B cell (primary cell): ENCODE data around the gene RAB4A. TPM values are rescaled to one million over a fixed set of nuclear protein-coding genes. Genes with fewer than 3 reads are reported as not detected.

Experiments
- ATAC-seq: fragments of 200-7000 bp; cut with Tn5 transposase; one replicate; pipeline ENCODE4 v1.10.0; 2021; ENCODE audit warnings: low read depth, mild to moderate bottlenecking, moderate number of reproducible peaks, moderate library complexity
- CTCF ChIA-PET: fragments of 350-600 bp; sonication (Branson Sonifier 250); formaldehyde crosslinking; loops from one replicate; lab custom pipeline; 2021; ENCODE audit warnings: antibody characterized with exemption, inconsistent platforms; lab: Charles Lee
- POLR2A ChIA-PET: fragments of 350-600 bp; sonication (Branson Sonifier 250); formaldehyde crosslinking; loops from one replicate; lab custom pipeline; 2021; ENCODE audit warnings: antibody characterized with exemption; lab: Charles Lee
- DNase-seq: peaks from one replicate; pipeline ENCODE4 v3.0.0; 2013
- H2AFZ ChIP-seq: 2 replicates; pipeline ENCODE4 v1.6.1; 2012; ENCODE audit warnings: mild to moderate bottlenecking, low read depth, low read length; ENCODE audit not compliant: insufficient read depth, poor library complexity, severe bottlenecking
- H3K27ac ChIP-seq, 2 donors: 1 replicate in 1 of 2; 2 replicates in 1 of 2; pipeline ENCODE4 v1.5.1; 2012 to 2013; ENCODE audit warnings: low read length in 2 of 2, mild to moderate bottlenecking in 2 of 2, moderate library complexity in 1 of 2
- H3K27me3 ChIP-seq, 4 experiments: fragments of 200-600 bp in 1 of 4; sonication (generic) in 1 of 4; replicated peaks in 1 of 4; 1 replicate in 2 of 4; 2 replicates in 2 of 4; pipeline versions ENCODE4 v1.6.1 to v1.7.0; 2013 to 2016; ENCODE audit warnings: low read length in 3 of 4, mild to moderate bottlenecking in 2 of 4, mixed read lengths in 1 of 4, moderate library complexity in 1 of 4; ENCODE audit not compliant: insufficient read depth in 4 of 4, control insufficient read depth in 3 of 4; ENCODE audit errors: control extremely low read depth in 1 of 4
- H3K36me3 ChIP-seq, 2 experiments: replicated peaks in 1 of 2; 1 replicate in 1 of 2; 2 replicates in 1 of 2; pipeline versions ENCODE4 v1.6.1 to v1.7.1; 2013; ENCODE audit warnings: low read length in 1 of 2; ENCODE audit not compliant: insufficient read depth in 2 of 2, control insufficient read depth in 1 of 2; ENCODE audit errors: control extremely low read depth in 1 of 2, extremely low read depth in 1 of 2
- H3K4me1 ChIP-seq, 2 donors: fragments of 200-600 bp in 1 of 2; sonication (generic) in 1 of 2; 1 replicate in 1 of 2; 2 replicates in 1 of 2; pipeline versions ENCODE4 v1.5.1 to v1.6.1; 2013 to 2017; ENCODE audit warnings: low read length in 2 of 2; ENCODE audit not compliant: control insufficient read depth in 2 of 2, insufficient read depth in 2 of 2
- H3K4me2 ChIP-seq: replicated peaks from 2 replicates; pipeline ENCODE3; 2012; ENCODE audit warnings: mild to moderate bottlenecking, low read depth, low read length; ENCODE audit not compliant: poor library complexity, severe bottlenecking
- H3K4me3 ChIP-seq, 5 experiments: fragments of 200-600 bp in 1 of 5; sonication (generic) in 1 of 5; 1 replicate in 3 of 5; 2 replicates in 2 of 5; pipeline versions ENCODE4 v1.5.1 to v1.7.0; 2011 to 2016; ENCODE audit warnings: low read length in 4 of 5, mild to moderate bottlenecking in 4 of 5, low read depth in 2 of 5, control low read depth in 1 of 5, moderate library complexity in 1 of 5; ENCODE audit not compliant: insufficient read depth in 1 of 5; ENCODE audit errors: control extremely low read depth in 1 of 5, extremely low read depth in 1 of 5
- H3K79me2 ChIP-seq: fragments of 200-600 bp; sonication (generic); one replicate; pipeline ENCODE4 v1.6.0; 2016; ENCODE audit warnings: low read length; ENCODE audit not compliant: control insufficient read depth, insufficient read depth
- H3K9ac ChIP-seq: fragments of 200-600 bp; sonication (generic); 2 replicates; pipeline ENCODE4 v1.6.1; 2017; ENCODE audit warnings: mild to moderate bottlenecking, low read length, moderate library complexity
- H3K9me3 ChIP-seq, 3 donors: one replicate each; pipeline versions ENCODE4 v1.6.1 to v1.7.1; 2013; ENCODE audit warnings: low read length in 2 of 3; ENCODE audit not compliant: control insufficient read depth in 2 of 3, insufficient read depth in 1 of 3; ENCODE audit errors: control extremely low read depth in 1 of 3
- H4K20me1 ChIP-seq: 2 replicates; pipeline ENCODE4 v1.6.0; 2012; ENCODE audit warnings: mild to moderate bottlenecking, low read length; ENCODE audit not compliant: insufficient read depth, control insufficient read depth, poor library complexity, severe bottlenecking
- H3K27ac Mint-ChIP-seq: one replicate; pipeline ENCODE4 v1.8.0; 2021; ENCODE audit warnings: mixed read lengths
- H3K27me3 Mint-ChIP-seq: one replicate; pipeline ENCODE4 v1.8.0; 2021; ENCODE audit warnings: mixed read lengths
- H3K4me1 Mint-ChIP-seq: one replicate; pipeline ENCODE4 v1.8.0; 2021; ENCODE audit warnings: mixed read lengths
- H3K4me3 Mint-ChIP-seq: one replicate; pipeline ENCODE4 v1.8.0; 2021; ENCODE audit warnings: mixed read lengths
- H3K9me3 Mint-ChIP-seq: one replicate; pipeline ENCODE4 v1.8.0; 2022; ENCODE audit warnings: mixed read lengths; ENCODE audit not compliant: insufficient read depth
- CTCF ChIP-seq: fragments of 200-600 bp; IDR thresholded peaks from one replicate; pipeline ENCODE4 v1.8.0; 2022; ENCODE audit warnings: antibody characterized with exemption, mild to moderate bottlenecking
- EZH2 ChIP-seq: IDR thresholded peaks from 2 replicates; pipeline ENCODE4 v1.6.1; 2012; ENCODE audit warnings: borderline replicate concordance, low read depth, mild to moderate bottlenecking, moderate library complexity, low read length; ENCODE audit not compliant: insufficient read depth, poor library complexity, severe bottlenecking
- WGBS: methylation state at CpG from one replicate; pipeline ENCODE4 v1.1.5; 2013; ENCODE audit warnings: missing lambda C conversion rate; ENCODE audit not compliant: insufficient coverage; 5-methylcytosine and 5-hydroxymethylcytosine counted together
- intact Hi-C: fragments of 100-400 bp; cut with micrococcal nuclease; formaldehyde crosslinking; loops from one replicate; pipeline ENCODE4 v1.10.0; 2022
- polyA plus RNA-seq: library from polyadenylated mRNA; depleted of rRNA; stranded (reverse); fragments of >200 nt; gene quantifications from 2 replicates; pipeline ENCODE4 v1.2.3, GENCODE V29; 2012
- total RNA-seq, 2 donors: library from RNA; stranded (reverse); fragments of 120-200 nt in 1 of 2; gene quantifications; 1 replicate in 1 of 2; 2 replicates in 1 of 2; pipeline versions ENCODE4 v1.2.3 to v1.2.4, GENCODE V29; 2013 to 2022

Gene RAB4A
- total and polyA plus RNA-seq, 2 donors (not counting 1 experiment from before 2014, with no cell fraction given): 14.7 to 49.7 TPM

GRCh38 chr1:229226796-229227195, 44.1 kb upstream of the RAB4A start:
- Histone ChIP-seq H3K79me2 (no peaks in the 10 kb centered on the region), H3K27ac (no peak overlapping the region), H3K27me3 (peaks cover 0 to 28% (median 14%) of the 10 kb centered on the region in 4 experiments), H2AFZ (no peak overlapping the region), H3K36me3 (no peaks in the 10 kb centered on the region), H3K9me3 (no peaks in the 10 kb centered on the region), H3K4me3 (no peak overlapping the region), H3K4me1 (peaks cover 4 to 5% of the 10 kb centered on the region in 2 donors), H3K9ac (no peak overlapping the region), H4K20me1 (no peaks in the 10 kb centered on the region), H3K4me2 (no peak overlapping the region)
- H3K4me3 Mint-ChIP-seq: no peak overlapping the region
- no peak for DNase-seq
- ChIA-PET CTCF (interaction anchor here (0.8 to 10.0 kb wide), 12 partner anchors 10 to 726 kb away, joined by 3 to 147 read pairs (median 6); partner anchors contain the start of gene RHOU), POLR2A (no interaction called here)
- no peak overlapping the region for H3K27ac Mint-ChIP-seq
- intact Hi-C loops: no loop called here
- no peaks in the 10 kb centered on the region for H3K9me3 Mint-ChIP-seq
- peaks cover 10% of the 10 kb centered on the region for H3K4me1 Mint-ChIP-seq
- TF ChIP-seq CTCF (no peak), EZH2 (no peak)
- ATAC-seq: no peak
- peaks cover 36% of the 10 kb centered on the region for H3K27me3 Mint-ChIP-seq
- WGBS: 95% methylated on average over 2 of the region's 4 CpGs

- Mint-ChIP-seq H3K27me3 (peaks cover 39% of the 10 kb centered on the region), H3K4me1 (peaks cover 10% of the 10 kb centered on the region), H3K9me3 (no peaks in the 10 kb centered on the region), H3K4me3 (no peak overlapping the region), H3K27ac (no peak overlapping the region)
- WGBS: 12% methylated on average over 14 of the region's 15 CpGs
- no peak overlapping the region for H3K4me3 ChIP-seq
- POLR2A ChIA-PET: interaction anchor here (0.6 kb wide), 1 partner anchor 1177 kb away, joined by 11 read pairs; no protein-coding TSS in a partner anchor
- no peak overlapping the region for H3K27ac ChIP-seq
- peak; percentile 90 for TF ChIP-seq CTCF
- no peak for TF ChIP-seq EZH2
- H3K4me1 ChIP-seq: peaks cover 4 to 5% of the 10 kb centered on the region in 2 donors
- no peaks in the 10 kb centered on the region for H4K20me1 ChIP-seq
- no peak overlapping the region for H3K9ac ChIP-seq
- no peak overlapping the region for H3K4me2 ChIP-seq
- ATAC-seq (peak; percentile 67), DNase-seq (peak; percentile 77)
- H3K9me3 ChIP-seq: no peaks in the 10 kb centered on the region
- H3K36me3 ChIP-seq: no peaks in the 10 kb centered on the region
- CTCF ChIA-PET: interaction anchor here (0.6 to 10.0 kb wide), 16 partner anchors 9 to 1108 kb away, joined by 3 to 147 read pairs (median 5); partner anchors contain the start of gene RHOU
- peaks cover 0 to 34% (median 16%) of the 10 kb centered on the region in 4 experiments for H3K27me3 ChIP-seq
- no peaks in the 10 kb centered on the region for H3K79me2 ChIP-seq
- intact Hi-C loops: no loop called here
- H2AFZ ChIP-seq: peak overlapping the region; percentile 14
Measured at GRCh38 chr1:229227298-229227919, 43.5 kb upstream of the RAB4A start.
